HCEC 1CT (cell line): ENCODE results near the gene EOLA1.
"Not testable (repeated sequence)": the region's sequence is repeated elsewhere in the genome, so short reads cannot be mapped to it uniquely, and the experiment has no call there.

Experiments
- DNase-seq: peaks from one replicate; pipeline ENCODE4 v3.0.0-alpha.2; 2017

EOLA1 gene

GRCh38 chrX:149546962-149547361 lies 6.2 kb downstream of the EOLA1 start:
- DNase-seq: not testable (repeated sequence)

GRCh38 chrX:149547782-149548181 lies 7.0 kb downstream of the EOLA1 start:
- not testable (repeated sequence) for DNase-seq

- not testable (repeated sequence) for DNase-seq
Observed at GRCh38 chrX:149549701-149550100, 8.9 kb downstream of the EOLA1 start, which contains the start of gene HSFX3. TSS of gene HSFX3 (minus strand) at chrX:149549924. CDS start at chrX:149549852, 72 bp downstream.

- not testable (repeated sequence) for DNase-seq
Observed at GRCh38 chrX:149550454-149550853, 9.6 kb downstream of the EOLA1 start.

GRCh38 chrX:149551245-149551938 lies 10.6 kb downstream of the EOLA1 start:
- DNase-seq: not testable (repeated sequence)

- not testable (repeated sequence) for DNase-seq
Observed at GRCh38 chrX:149551939-149552248, 11.1 kb downstream of the EOLA1 start.

- DNase-seq: not testable (repeated sequence)
Observed at GRCh38 chrX:149555251-149555650, 14.4 kb downstream of the EOLA1 start.

GRCh38 chrX:149563359-149563758 lies 22.5 kb downstream of the EOLA1 start:
- DNase-seq: no peak

GRCh38 chrX:149567621-149568417 lies 27.0 kb downstream of the EOLA1 start:
- DNase-seq: no peak

GRCh38 chrX:149568701-149569296 lies 28.0 kb downstream of the EOLA1 start:
- no peak for DNase-seq

GRCh38 chrX:149569770-149570169 lies 29.0 kb downstream of the EOLA1 start:
- DNase-seq: no peak

GRCh38 chrX:149570668-149571067 lies 29.9 kb downstream of the EOLA1 start:
- DNase-seq: peak; percentile 37

- no peak for DNase-seq
Observed at GRCh38 chrX:149571770-149572169, 31.0 kb downstream of the EOLA1 start.

- no peak for DNase-seq
Observed at GRCh38 chrX:149572743-149573142, 31.9 kb downstream of the EOLA1 start.

- not testable (repeated sequence) for DNase-seq
Observed at GRCh38 chrX:149573456-149573855, 32.6 kb downstream of the EOLA1 start.

GRCh38 chrX:149585631-149586030 lies 44.8 kb downstream of the EOLA1 start:
- not testable (repeated sequence) for DNase-seq

- not testable (repeated sequence) for DNase-seq
Observed at GRCh38 chrX:149587359-149587758, 46.5 kb downstream of the EOLA1 start, which contains the start of gene MAGEA9B. TSS of gene MAGEA9B (minus strand) at chrX:149587459. CDS start at chrX:149583179, 4,280 bp downstream.

- DNase-seq: not testable (repeated sequence)
Observed at GRCh38 chrX:149590993-149591392, 50.2 kb downstream of the EOLA1 start.

GRCh38 chrX:149595214-149595613 lies 54.4 kb downstream of the EOLA1 start, which contains the start of gene HSFX2:
TSS of gene HSFX2 (minus strand) at chrX:149595314. CDS start at chrX:149594700, 614 bp downstream.
- DNase-seq: not testable (repeated sequence)

GRCh38 chrX:149595943-149596342 lies 55.1 kb downstream of the EOLA1 start:
- not testable (repeated sequence) for DNase-seq
